ENCODE data around the gene STAT6.

Gene STAT6

DNA sequence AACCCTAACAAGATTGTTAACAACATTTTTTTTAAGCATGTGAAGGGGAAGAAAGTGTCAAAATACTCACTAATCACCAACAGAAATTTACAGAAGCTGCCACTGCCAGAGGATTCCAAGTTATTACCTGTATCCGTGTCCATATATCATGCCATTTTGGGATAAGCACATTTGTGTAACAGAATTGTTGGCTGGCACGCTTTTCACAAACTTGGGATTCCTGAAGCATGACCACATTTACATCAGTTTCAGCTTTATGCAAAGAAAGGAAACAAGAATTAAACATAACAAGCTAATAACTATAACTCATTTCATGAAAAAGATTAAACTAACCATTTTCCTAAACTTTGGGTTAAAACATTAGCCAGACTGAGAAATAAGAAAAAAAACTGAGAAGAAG is 38.5 kb downstream of the STAT6 start:
- peaks cover 35% of the 10 kb centered on the region for H3K36me3 ChIP-seq (ENCODE audit: low read length)
- H3K9ac ChIP-seq (ENCODE audit: low read length), result no peak overlapping the region

DNA sequence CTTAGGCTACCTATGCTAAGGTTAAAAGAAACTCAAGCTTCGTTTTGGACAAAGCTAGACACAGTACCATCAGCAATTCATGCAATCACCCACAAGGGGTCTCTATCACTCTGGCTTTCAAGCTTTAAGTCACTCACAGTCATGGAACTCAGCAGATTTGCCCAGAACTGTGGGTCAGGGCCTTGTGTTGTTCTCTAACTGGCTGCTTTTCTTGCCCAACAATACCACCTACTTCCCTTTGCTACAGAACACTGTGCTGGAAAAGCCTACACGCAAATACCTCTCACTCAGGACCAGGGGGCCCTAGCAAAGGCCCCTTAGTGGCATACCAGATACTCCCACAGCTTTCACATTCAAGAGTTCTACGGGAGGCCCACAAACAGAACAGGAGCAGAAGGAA is 41.6 kb downstream of the STAT6 start:
- H4K20me1 ChIP-seq (ENCODE audit: low read depth, low read length), result no peaks in the 10 kb centered on the region
- no peak overlapping the region for H3K4me3 ChIP-seq (ENCODE audit: insufficient read depth, low read length, poor library complexity, severe bottlenecking)
- no peaks in the 10 kb centered on the region for H3K27me3 ChIP-seq (ENCODE audit: low read length)
- H3K36me3 ChIP-seq (ENCODE audit: low read length), result peaks cover 39% of the 10 kb centered on the region
- no peak overlapping the region for H3K4me2 ChIP-seq (ENCODE audit: low read depth, low read length, poor library complexity, severe bottlenecking)
- H3K79me2 ChIP-seq (ENCODE audit: insufficient read depth, low read length), result peaks cover 25% of the 10 kb centered on the region
- TF ChIP-seq, protein P1, sequence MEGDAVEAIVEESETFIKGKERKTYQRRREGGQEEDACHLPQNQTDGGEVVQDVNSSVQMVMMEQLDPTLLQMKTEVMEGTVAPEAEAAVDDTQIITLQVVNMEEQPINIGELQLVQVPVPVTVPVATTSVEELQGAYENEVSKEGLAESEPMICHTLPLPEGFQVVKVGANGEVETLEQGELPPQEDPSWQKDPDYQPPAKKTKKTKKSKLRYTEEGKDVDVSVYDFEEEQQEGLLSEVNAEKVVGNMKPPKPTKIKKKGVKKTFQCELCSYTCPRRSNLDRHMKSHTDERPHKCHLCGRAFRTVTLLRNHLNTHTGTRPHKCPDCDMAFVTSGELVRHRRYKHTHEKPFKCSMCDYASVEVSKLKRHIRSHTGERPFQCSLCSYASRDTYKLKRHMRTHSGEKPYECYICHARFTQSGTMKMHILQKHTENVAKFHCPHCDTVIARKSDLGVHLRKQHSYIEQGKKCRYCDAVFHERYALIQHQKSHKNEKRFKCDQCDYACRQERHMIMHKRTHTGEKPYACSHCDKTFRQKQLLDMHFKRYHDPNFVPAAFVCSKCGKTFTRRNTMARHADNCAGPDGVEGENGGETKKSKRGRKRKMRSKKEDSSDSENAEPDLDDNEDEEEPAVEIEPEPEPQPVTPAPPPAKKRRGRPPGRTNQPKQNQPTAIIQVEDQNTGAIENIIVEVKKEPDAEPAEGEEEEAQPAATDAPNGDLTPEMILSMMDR (IDR thresholded peaks at IDR 0.05; ENCODE audit: insufficient read depth, low read length, poor library complexity, severe bottlenecking), result peak; percentile 72
- TF ChIP-seq EZH2phosphoT487 (conservative IDR thresholded peaks at IDR 0.05; ENCODE audit: low read length), result no peak
- H3K27ac ChIP-seq (ENCODE audit: low read depth, low read length), result peak overlapping the region; percentile 24; the same call in 1 of the 2 replicates
- H2AFZ ChIP-seq (ENCODE audit: low read depth, low read length, severe bottlenecking), result no peak overlapping the region
- no peaks in the 10 kb centered on the region for H3K9me2 ChIP-seq (replicated peaks; ENCODE audit: insufficient read depth, low read length)
- no peaks in the 10 kb centered on the region for H3K9me3 ChIP-seq (ENCODE audit: insufficient read depth, low read length)
- H3F3A ChIP-seq (ENCODE audit: insufficient read depth), result peaks cover 31% of the 10 kb centered on the region
- H3K9ac ChIP-seq (ENCODE audit: low read length), result no peak overlapping the region

More for the DNA sequence above, 38.5 kb downstream of the STAT6 start:
- Histone ChIP-seq H3K4me3 (ENCODE audit: insufficient read depth, low read length, poor library complexity, severe bottlenecking) (no peak overlapping the region), H2AFZ (ENCODE audit: low read depth, low read length, severe bottlenecking) (no peak overlapping the region), H3K9me3 (ENCODE audit: insufficient read depth, low read length) (no peaks in the 10 kb centered on the region), H3K9me2 (replicated peaks; ENCODE audit: insufficient read depth, low read length) (no peaks in the 10 kb centered on the region), H3K27ac (ENCODE audit: low read depth, low read length) (no peak overlapping the region), H3F3A (ENCODE audit: insufficient read depth) (peaks cover 25% of the 10 kb centered on the region), H4K20me1 (ENCODE audit: low read depth, low read length) (no peaks in the 10 kb centered on the region), H3K27me3 (ENCODE audit: low read length) (no peaks in the 10 kb centered on the region), H3K4me2 (ENCODE audit: low read depth, low read length, poor library complexity, severe bottlenecking) (peak overlapping the region; percentile 10), H3K79me2 (ENCODE audit: insufficient read depth, low read length) (peaks cover 46% of the 10 kb centered on the region)
- TF ChIP-seq EZH2phosphoT487 (conservative IDR thresholded peaks at IDR 0.05; ENCODE audit: low read length), result no peak

GRCh38 chr12:57066245-57066644 is 44.9 kb downstream of the STAT6 start:
- Histone ChIP-seq H4K20me1 (ENCODE audit: low read depth, low read length) (no peaks in the 10 kb centered on the region), H3K36me3 (ENCODE audit: low read length) (peaks cover 47% of the 10 kb centered on the region), H3K79me2 (ENCODE audit: insufficient read depth, low read length) (peaks cover 9% of the 10 kb centered on the region; the same call in 1 of the 2 replicates), H3K9ac (ENCODE audit: low read length) (no peak overlapping the region), H3K4me2 (ENCODE audit: low read depth, low read length, poor library complexity, severe bottlenecking) (no peak overlapping the region), H3K27me3 (ENCODE audit: low read length) (no peaks in the 10 kb centered on the region), H3K4me3 (ENCODE audit: insufficient read depth, low read length, poor library complexity, severe bottlenecking) (no peak overlapping the region), H3K9me3 (ENCODE audit: insufficient read depth, low read length) (no peaks in the 10 kb centered on the region), H3F3A (ENCODE audit: insufficient read depth) (peaks cover 37% of the 10 kb centered on the region; the same call in 1 of the 2 replicates), H3K27ac (ENCODE audit: low read depth, low read length) (no peak overlapping the region), H3K9me2 (replicated peaks; ENCODE audit: insufficient read depth, low read length) (no peaks in the 10 kb centered on the region), H2AFZ (ENCODE audit: low read depth, low read length, severe bottlenecking) (no peak overlapping the region)
- no peak for TF ChIP-seq EZH2phosphoT487 (conservative IDR thresholded peaks at IDR 0.05; ENCODE audit: low read length)
- TF ChIP-seq, protein P1 (IDR thresholded peaks at IDR 0.05; ENCODE audit: insufficient read depth, low read length, poor library complexity, severe bottlenecking), result no peak

DNA sequence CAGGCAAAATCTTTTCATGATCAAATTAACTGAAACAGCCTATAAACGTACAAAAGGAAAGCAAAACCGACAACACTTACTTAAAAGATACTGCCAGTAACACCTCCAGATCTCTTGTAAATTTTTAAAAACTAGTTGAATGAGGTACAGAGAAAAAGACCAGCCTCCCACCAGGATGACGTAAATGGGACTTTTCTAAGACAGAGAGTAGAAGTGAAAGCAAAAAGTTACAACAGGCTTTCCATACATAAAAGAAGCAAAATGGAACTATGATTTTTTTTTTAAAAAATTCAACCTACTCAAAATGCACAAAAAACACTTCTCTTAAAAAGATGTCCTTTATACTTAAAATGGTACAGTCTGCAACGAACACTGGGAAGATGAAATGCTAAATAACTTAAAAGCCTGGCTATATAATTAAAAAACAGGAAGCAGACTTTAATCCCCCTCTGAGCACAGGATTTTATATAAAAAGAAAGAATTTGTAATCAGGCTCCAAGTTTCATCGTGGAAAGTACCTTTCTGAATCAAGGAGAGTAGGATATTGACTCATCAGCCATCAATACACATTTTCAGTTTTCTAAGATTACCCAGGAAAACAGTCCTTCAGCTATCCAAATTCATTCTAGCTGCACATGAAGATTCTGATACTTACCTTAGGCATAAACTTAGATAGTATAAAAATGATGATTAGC is 47.0 kb downstream of the STAT6 start:
- H3K79me2 ChIP-seq (ENCODE audit: insufficient read depth, low read length), result peaks cover 5% of the 10 kb centered on the region; the same call in 1 of the 2 replicates
- H3K4me2 ChIP-seq (ENCODE audit: low read depth, low read length, poor library complexity, severe bottlenecking), result peak overlapping the region; percentile 18
- H3K9me2 ChIP-seq (replicated peaks; ENCODE audit: insufficient read depth, low read length), result no peaks in the 10 kb centered on the region
- TF ChIP-seq EZH2phosphoT487 (conservative IDR thresholded peaks at IDR 0.05; ENCODE audit: low read length), result no peak
- TF ChIP-seq, protein P1 (IDR thresholded peaks at IDR 0.05; ENCODE audit: insufficient read depth, low read length, poor library complexity, severe bottlenecking), result no peak
- H3K4me3 ChIP-seq (ENCODE audit: insufficient read depth, low read length, poor library complexity, severe bottlenecking), result no peak overlapping the region
- no peaks in the 10 kb centered on the region for H3K9me3 ChIP-seq (ENCODE audit: insufficient read depth, low read length)
- H3K9ac ChIP-seq (ENCODE audit: low read length), result peak overlapping the region; percentile 14; the same call in 1 of the 2 replicates
- no peaks in the 10 kb centered on the region for H3K27me3 ChIP-seq (ENCODE audit: low read length)
- peak overlapping the region; percentile 24 for H3K27ac ChIP-seq (ENCODE audit: low read depth, low read length)
- no peak overlapping the region for H2AFZ ChIP-seq (ENCODE audit: low read depth, low read length, severe bottlenecking)
- peaks cover 24% of the 10 kb centered on the region; the same call in 1 of the 2 replicates for H3F3A ChIP-seq (ENCODE audit: insufficient read depth)
- peaks cover 52% of the 10 kb centered on the region for H3K36me3 ChIP-seq (ENCODE audit: low read length)
- no peaks in the 10 kb centered on the region for H4K20me1 ChIP-seq (ENCODE audit: low read depth, low read length)

Data from SU-DHL-6 (cell line).